PC-3 (cell line): ENCODE measurements around the gene ASCL5.

ENCODE experiments used
- EZH2 ChIP-seq: fragments of 300-600 bp; sonication (generic); IDR thresholded peaks from one replicate; pipeline ENCODE4 v1.6.1; 2017; ENCODE audit warnings: antibody characterized with exemption, mild to moderate bottlenecking, low read length; ENCODE audit not compliant: unreplicated experiment
- TF ChIP-seq, protein P1 (sequence below): fragments of 300-600 bp; sonication (generic); conservative IDR thresholded peaks from 2 replicates; pipeline ENCODE4 v1.5.1; 2017; ENCODE audit warnings: antibody characterized with exemption, low read depth, mild to moderate bottlenecking, low read length

GRCh38 chr1:201115390-201115937 is 11.5 kb downstream of the ASCL5 start:
- TF ChIP-seq, protein P1, sequence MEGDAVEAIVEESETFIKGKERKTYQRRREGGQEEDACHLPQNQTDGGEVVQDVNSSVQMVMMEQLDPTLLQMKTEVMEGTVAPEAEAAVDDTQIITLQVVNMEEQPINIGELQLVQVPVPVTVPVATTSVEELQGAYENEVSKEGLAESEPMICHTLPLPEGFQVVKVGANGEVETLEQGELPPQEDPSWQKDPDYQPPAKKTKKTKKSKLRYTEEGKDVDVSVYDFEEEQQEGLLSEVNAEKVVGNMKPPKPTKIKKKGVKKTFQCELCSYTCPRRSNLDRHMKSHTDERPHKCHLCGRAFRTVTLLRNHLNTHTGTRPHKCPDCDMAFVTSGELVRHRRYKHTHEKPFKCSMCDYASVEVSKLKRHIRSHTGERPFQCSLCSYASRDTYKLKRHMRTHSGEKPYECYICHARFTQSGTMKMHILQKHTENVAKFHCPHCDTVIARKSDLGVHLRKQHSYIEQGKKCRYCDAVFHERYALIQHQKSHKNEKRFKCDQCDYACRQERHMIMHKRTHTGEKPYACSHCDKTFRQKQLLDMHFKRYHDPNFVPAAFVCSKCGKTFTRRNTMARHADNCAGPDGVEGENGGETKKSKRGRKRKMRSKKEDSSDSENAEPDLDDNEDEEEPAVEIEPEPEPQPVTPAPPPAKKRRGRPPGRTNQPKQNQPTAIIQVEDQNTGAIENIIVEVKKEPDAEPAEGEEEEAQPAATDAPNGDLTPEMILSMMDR: no peak
- no peak for TF ChIP-seq EZH2
